ENCODE measurements around the gene WNT9A.
"Not testable (repeated sequence)": the region's sequence is repeated elsewhere in the genome, so short reads cannot be mapped to it uniquely, and the experiment has no call there.

The WNT9A gene

DNA sequence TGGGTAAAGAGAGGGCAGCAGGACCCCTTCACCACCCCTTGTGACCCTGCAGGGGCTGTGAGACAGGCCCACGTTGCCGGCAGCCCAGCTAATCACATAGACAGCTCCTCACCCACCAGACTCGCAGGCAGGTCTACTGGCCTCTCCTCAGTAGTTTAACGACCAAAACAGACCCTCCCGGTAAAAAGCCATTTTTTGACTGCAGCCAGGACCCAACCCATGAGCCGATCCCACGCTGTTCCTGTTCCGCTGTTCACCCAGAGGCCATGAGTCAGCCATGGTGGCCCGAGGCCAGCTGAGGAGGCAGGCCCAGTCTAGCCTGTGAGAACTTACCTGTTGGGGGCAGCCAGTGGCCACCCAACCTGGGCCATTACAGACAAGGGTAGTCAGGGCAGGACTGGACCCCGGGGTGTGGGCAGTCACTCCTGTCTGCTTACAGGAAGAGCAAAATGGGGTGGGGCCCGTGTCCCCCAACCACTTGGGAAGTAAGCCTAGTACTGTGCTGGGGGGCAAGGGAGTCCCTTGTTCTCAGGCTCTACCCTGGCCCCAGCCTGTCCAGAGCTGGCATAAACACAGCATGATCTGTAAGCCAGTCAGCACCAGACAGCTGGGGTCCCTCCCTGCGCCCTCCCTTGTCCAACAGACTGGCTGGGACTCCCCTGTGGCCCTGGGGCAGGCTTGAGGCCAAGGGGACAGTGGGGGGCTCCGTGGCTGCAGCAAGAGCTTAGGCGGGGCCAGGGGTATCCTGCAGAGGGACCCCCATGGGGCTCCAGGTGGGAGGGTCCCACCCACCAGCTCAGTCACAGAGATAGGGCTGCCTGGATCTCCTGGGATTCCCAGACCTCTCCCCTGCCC, 61.9 kb downstream of the WNT9A start:
- DNase-seq: no peak

- DNase-seq: no peak
These were observed 62.5 kb downstream of the WNT9A start for GRCh38 chr1:227885135-227885647.

DNA sequence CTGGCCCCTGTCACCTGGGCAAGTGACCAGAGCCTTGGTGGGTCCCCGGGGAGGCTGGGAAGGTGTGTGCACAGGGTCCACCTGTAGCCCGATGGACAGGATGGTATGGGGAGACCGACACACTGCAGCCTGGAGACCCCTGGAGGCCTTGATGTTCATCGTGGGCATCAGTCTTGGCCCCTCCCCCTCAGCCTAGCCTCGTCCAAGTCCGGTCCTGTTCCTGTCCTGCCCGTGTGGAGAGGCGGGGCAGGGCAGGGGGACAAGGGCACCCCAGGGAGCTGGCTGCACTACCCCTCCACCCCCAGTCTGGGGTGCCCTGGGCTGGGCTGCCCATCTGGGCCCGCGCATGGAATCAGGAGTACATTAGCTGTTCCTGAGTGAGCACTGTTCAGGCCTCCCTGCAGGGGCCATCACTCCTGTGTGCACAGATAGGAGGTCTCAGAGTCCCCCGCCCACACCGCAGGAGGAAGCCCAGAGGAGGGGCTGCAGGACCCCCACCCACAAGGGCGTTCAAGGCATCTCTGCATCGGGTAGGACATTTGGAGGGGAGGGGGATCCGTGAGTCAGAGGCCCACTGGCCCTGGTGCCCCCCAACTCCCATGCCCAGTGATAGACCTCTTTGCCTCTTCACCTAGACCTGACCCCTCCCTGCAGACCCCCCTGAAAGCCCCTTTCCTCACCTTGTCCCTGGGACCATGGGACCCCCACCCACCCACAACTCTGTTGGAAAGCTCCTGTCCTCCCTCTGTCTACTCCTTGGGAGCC, 63.2 kb downstream of the WNT9A start:
- no peak for DNase-seq

- DNase-seq: no peak
These were observed 64.0 kb downstream of the WNT9A start for GRCh38 chr1:227883641-227884301.

DNA sequence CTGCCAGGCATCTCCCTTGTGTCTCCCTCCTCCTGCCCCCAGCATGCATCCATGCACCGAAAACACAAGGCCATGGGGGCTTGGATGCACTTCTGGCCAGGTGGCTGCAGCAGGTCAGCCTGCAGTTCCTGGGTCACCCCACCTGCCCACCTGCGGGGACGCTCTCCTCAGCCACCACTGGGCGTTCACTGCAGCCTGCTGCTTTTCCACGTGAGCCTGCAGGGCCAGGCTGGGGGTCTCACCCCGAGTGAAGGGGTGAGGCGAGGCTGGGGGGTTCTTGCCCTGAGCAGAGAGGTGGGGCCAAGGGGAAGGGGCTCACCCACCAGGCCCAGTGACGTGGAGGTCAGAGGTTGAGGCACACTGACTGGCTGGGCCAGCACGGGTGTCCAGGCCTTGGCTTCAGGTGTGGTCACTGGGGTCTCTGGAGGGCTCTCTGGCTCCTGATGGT, 64.6 kb downstream of the WNT9A start:
- DNase-seq: no peak

GRCh38 chr1:227880342-227880924, 67.3 kb downstream of the WNT9A start:
- DNase-seq: no peak

DNA sequence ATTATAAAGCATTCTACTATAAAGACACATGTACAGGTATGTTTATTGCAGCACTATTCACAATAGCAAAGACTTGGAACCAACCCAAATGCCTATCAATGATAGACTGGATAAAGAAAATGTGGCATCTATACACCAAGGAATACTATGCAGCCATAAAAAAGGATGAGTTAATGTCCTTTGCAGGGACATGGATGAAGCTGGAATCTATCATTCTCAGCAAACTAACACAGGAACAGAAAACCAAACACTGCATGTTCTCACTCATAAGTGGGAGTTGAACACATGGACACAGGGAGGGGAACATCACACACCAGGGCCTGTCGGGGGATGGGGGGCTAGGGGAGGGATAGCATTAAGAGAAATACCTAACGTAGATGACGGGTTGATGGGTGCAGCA, 69.9 kb downstream of the WNT9A start:
- DNase-seq: not testable (repeated sequence)

DNA sequence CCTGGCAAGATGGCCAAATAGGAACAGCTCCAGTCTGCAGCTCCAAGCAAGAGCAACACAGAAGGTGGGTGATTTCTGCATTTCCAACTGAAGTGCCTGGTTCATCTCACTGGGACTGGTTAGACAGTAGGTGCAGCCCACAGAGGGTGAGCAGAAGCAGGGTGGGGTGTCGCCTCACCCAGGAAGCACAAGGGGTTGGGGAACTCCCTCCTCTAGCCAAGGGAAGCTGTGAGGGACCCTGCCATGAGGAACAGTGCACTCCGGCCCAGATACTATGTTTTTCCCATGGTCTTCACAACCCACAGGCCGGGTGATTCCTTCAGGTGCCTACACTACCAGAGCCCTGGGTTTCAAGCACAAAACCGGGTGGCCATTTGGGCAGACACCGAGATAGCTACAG, 75.8 kb downstream of the WNT9A start:
- DNase-seq: not testable (repeated sequence)

- no peak for DNase-seq
These were observed 77.4 kb downstream of the WNT9A start for GRCh38 chr1:227870366-227870765.

DNA sequence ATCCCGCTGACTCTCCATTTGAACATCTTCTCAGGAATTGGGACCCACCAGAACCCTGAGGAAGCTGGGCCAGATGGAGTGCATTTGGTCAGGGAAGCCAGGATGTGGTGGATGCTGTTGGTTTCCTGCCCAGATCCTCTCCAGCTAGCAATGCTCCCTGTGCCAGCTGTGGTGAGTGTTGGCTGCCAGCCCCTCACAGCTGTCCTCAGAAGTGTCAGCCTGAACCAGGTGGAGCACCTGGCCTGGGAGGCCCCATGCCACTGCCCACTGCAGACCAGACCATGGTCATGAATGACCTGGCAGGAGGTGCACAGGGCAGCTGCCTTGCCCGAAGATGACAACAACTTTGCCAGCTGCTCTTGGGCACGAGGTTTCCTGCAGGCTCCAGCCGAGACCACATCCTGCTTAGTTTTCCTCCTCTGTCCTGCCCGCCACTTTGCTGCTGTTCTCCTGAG, 77.9 kb downstream of the WNT9A start:
- DNase-seq: no peak

GRCh38 chr1:227869279-227869842, 78.4 kb downstream of the WNT9A start:
- DNase-seq: no peak

Data from activated CD4-positive, alpha-beta T cell treated with anti-CD3 and anti-CD28 coated beads, Interleukin-2, amount 50 U/mL, for 4 hours (primary cell).